ENCODE data around the gene AARSD1. TPM values are rescaled to one million over a fixed set of nuclear protein-coding genes. Genes with fewer than 3 reads are reported as not detected.

AARSD1 gene
- total and polyA plus RNA-seq, 9 donors: 17.8 to 51.4 (median 42.9) TPM

DNA sequence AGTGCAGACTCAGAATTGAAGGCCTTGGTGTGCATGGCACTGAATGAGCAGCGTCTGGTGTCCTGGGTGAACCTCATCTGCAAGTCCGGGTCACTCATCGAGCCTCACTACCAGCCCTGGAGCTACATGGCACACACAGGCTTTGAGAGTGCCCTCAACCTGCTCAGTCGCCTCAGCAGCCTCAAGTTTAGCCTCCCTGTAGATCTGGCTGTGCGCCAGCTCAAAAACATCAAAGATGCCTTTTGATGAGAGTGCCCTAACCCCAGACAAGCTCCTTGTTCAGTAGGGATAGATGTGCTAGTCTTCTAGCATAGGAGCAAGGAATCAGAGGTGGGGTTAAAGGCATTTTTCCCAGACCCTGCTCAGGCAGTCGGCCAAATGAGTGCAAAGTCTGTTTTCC lies 27.2 kb upstream of the AARSD1 start:
- Histone ChIP-seq H3K9me3 (no peaks in the 10 kb centered on the region), H3K27ac (no peak overlapping the region), H3K27me3 (no peaks in the 10 kb centered on the region), H3K4me3 (no peak overlapping the region), H3K36me3 (no peaks in the 10 kb centered on the region), H3K4me1 (ENCODE audit: insufficient read depth) (no peaks in the 10 kb centered on the region)
- TF ChIP-seq, protein P1, sequence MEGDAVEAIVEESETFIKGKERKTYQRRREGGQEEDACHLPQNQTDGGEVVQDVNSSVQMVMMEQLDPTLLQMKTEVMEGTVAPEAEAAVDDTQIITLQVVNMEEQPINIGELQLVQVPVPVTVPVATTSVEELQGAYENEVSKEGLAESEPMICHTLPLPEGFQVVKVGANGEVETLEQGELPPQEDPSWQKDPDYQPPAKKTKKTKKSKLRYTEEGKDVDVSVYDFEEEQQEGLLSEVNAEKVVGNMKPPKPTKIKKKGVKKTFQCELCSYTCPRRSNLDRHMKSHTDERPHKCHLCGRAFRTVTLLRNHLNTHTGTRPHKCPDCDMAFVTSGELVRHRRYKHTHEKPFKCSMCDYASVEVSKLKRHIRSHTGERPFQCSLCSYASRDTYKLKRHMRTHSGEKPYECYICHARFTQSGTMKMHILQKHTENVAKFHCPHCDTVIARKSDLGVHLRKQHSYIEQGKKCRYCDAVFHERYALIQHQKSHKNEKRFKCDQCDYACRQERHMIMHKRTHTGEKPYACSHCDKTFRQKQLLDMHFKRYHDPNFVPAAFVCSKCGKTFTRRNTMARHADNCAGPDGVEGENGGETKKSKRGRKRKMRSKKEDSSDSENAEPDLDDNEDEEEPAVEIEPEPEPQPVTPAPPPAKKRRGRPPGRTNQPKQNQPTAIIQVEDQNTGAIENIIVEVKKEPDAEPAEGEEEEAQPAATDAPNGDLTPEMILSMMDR (IDR thresholded peaks at IDR 0.05): no peak
- TF ChIP-seq POLR2A (IDR thresholded peaks at IDR 0.05) (no peak), EP300 (IDR thresholded peaks at IDR 0.05) (no peak)
- intact Hi-C loops (cut with DNase I): loop anchor here in 1 of 4 donors (10.0 kb wide), 1 partner anchor 147 kb away; the partner anchor contains the start of gene AOC2
- 91 to 95% (median 92%) methylated on average over 6 of the region's 6 CpGs for WGBS, 3 donors
- DNase-seq: no peak

DNA sequence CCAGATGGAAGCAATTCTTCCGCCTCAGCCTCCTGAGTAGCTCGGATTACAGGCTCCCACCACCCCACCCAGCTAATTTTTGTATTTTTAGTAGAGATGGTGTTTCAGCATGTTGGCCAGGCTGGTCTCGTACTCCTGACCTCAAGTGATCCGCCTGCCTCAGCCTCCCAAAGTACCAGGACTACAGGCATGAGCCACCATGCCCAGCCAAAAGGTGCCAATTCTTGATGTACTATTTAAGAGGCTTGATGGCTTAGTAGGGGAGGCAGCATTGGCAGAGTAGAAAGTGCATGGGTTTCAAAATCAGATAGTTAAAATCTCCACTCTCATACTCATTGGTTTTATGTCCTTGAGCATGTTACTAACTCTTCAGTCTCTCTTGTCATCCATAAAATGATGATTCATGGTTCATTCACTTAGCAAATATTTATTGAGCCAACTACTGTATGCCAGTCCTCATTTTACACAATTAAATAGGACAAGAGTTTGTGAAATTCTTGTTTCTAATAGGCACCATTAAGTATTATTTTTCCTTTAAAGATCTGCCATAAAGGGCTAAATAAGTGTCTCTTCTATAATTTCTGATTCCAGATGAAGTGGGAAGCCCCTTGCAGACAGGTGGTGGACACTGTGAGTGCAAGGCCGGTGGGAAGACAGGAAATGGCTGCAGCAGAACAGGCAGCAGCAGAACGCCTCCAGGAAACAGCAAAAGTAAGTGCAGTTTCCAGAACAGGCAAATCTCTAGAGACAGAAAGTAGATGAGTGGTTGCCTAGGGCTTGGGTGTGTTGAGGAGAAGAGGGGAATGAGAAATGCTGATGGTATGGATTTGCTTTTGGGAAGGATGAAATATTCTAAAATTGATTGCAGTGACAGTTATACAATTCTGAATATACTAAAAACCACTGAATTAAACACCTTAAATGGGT lies 25.7 kb upstream of the AARSD1 start:
- intact Hi-C loops (cut with DNase I): loop anchor here in 1 of 4 donors (10.0 kb wide), 1 partner anchor 145 kb away; the partner anchor contains the start of gene AOC2

DNA sequence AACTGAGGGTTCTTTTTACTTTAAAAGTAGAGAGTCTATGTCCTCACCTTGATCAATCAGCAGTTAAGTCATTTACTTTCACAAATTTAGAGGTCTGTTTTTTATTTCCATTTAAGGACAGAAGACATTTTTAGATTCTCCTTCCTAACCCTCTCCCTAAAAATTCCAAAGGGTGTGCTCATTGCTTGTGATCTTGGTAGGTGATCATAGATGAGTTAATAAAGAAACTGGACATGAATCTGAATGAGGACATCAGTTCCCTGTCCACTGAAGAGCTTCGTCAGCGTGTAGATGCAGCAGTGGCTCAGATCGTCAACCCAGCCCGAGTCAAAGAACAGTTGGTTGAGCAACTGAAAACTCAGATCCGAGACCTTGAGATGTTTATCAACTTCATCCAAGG lies 24.9 kb upstream of the AARSD1 start:
- Histone ChIP-seq H3K9me3 (no peaks in the 10 kb centered on the region), H3K36me3 (no peaks in the 10 kb centered on the region), H3K4me3 (no peak overlapping the region), H3K27me3 (no peaks in the 10 kb centered on the region), H3K4me1 (ENCODE audit: insufficient read depth) (no peaks in the 10 kb centered on the region), H3K27ac (no peak overlapping the region)
- intact Hi-C loops (cut with DNase I): no loop called here
- TF ChIP-seq POLR2A (IDR thresholded peaks at IDR 0.05): no peak
- TF ChIP-seq, protein P1 (IDR thresholded peaks at IDR 0.05): no peak
- no peak for TF ChIP-seq EP300 (IDR thresholded peaks at IDR 0.05)
- WGBS, 3 donors: 83 to 86% (median 84%) methylated on average over 5 of the region's 5 CpGs
- no peak for DNase-seq

More for the DNA sequence above, 25.7 kb upstream of the AARSD1 start:
- no peaks in the 10 kb centered on the region for H3K9me3 ChIP-seq
- WGBS, 3 donors: 88 to 91% (median 90%) methylated on average over 6 of the region's 6 CpGs
- H3K36me3 ChIP-seq: no peaks in the 10 kb centered on the region
- H3K27me3 ChIP-seq: no peaks in the 10 kb centered on the region
- H3K4me3 ChIP-seq: no peak overlapping the region
- DNase-seq: no peak
- TF ChIP-seq EP300 (IDR thresholded peaks at IDR 0.05): no peak
- H3K27ac ChIP-seq: no peak overlapping the region
- no peaks in the 10 kb centered on the region for H3K4me1 ChIP-seq (ENCODE audit: insufficient read depth)

DNA sequence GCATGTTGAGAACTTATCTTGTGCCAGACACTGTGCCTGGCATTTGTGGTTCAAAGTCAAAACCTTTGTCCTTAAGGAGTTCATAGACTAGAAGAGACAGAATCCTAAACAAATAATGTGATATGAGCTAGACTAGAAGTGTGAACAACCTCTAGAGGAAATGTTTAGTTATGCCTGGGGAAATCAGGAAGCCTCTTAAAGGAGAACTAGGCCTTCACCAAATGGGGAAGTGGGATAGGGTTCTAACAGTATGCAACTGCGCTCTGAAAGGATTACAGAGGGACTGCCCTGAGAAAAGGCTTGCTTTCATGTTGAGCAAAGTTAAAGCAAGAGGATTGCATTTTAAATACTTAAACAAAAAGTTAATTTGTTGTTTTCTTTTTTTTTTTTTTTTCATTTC lies 21.0 kb upstream of the AARSD1 start:
- Histone ChIP-seq H3K27me3 (no peaks in the 10 kb centered on the region), H3K9me3 (no peaks in the 10 kb centered on the region), H3K4me1 (ENCODE audit: insufficient read depth) (peaks cover 3% of the 10 kb centered on the region), H3K36me3 (no peaks in the 10 kb centered on the region), H3K27ac (no peak overlapping the region), H3K4me3 (no peak overlapping the region)
- TF ChIP-seq, protein P1 (IDR thresholded peaks at IDR 0.05): no peak
- TF ChIP-seq EP300 (IDR thresholded peaks at IDR 0.05): no peak
- no peak for TF ChIP-seq POLR2A (IDR thresholded peaks at IDR 0.05)
- no peak for DNase-seq
- intact Hi-C loops (cut with DNase I): no loop called here
- 0 to 67% (median 59%) methylated on average over 1 of the region's 1 CpG for WGBS, 3 donors

DNA sequence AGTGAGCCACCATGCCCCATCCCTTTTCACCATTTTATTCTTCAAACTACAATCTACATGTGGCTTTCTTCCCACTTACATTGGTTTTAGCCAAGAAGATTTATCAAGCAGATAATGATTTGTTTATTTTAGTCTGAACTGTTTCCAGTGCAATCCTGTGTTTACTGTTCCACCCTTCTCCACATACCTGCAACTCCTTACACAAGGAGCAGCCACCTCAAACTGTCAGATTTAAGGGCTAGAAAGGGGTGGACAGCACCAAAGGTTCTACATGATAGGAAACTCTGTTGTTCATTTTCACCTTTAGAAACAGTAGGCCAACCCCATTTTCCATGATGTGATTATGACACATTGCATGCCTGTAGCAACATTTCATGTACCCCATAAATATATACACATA lies 18.0 kb upstream of the AARSD1 start:
- H3K4me3 ChIP-seq: no peak overlapping the region
- no peaks in the 10 kb centered on the region for H3K36me3 ChIP-seq
- no peak overlapping the region for H3K27ac ChIP-seq
- no peaks in the 10 kb centered on the region for H3K27me3 ChIP-seq
- intact Hi-C loops (cut with DNase I): no loop called here
- H3K9me3 ChIP-seq: no peaks in the 10 kb centered on the region
- peaks cover 7% of the 10 kb centered on the region for H3K4me1 ChIP-seq (ENCODE audit: insufficient read depth)
- TF ChIP-seq EP300 (IDR thresholded peaks at IDR 0.05): no peak
- DNase-seq: no peak

Measured in ovary (tissue), 9 donors.